GM21737 (cell line): Measurements from ENCODE around the gene CAPS.
"Not testable (repeated sequence)": the region's sequence is repeated elsewhere in the genome, so short reads cannot be mapped to it uniquely, and the experiment has no call there.

Source experiments
- ATAC-seq: cut with Tn5 transposase; IDR thresholded peaks from one replicate; pipeline ENCODE4 v1.9.1; 2021; ENCODE audit warnings: mild to moderate bottlenecking, moderate library complexity; ENCODE audit not compliant: unreplicated experiment

The CAPS gene

DNA sequence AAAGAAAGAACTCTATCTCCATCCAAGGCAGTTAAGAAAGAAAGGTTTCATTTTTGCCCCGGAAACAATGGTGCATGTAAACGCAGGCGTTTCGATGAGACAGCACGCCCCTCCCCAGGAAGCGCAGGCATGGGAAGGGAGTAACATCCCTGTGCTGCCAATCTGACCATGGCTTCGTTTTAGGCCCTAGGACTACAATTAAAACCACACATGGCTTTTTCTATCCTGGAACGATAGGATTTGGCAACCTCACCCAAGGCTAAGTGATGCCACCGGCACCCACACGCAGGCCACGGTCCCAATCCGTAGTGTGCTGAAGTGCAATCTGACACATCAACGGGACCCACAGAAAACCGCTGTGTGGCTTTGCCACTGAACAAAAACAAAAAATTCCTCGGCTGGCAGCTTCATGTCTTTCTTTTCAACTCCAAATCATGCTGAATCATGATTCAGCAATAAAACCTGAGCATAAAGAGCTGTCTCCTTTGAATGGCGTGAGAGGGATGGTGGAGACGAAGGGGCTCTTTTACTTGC, 39.7 kb downstream of the CAPS start:
- no peak for ATAC-seq

DNA sequence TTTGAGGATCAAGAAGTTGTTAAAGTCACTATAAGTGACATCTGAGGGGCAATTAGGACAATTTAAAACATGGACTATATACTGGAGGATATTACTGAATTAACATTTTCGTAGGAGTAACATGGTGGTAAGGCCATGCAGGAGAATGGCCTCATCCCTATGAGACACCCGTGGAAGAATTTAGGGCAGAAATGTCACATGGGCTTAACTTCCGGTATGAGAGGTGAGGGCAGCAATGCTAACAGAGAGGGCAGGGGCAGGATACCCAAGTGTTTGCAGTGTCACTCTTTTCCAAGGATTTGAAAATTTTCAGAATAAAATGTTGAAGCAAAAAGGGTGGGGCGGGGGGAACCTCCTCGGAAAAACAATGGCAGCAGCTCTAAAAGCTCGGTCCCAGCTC, 40.2 kb downstream of the CAPS start:
- ATAC-seq, result no peak

DNA sequence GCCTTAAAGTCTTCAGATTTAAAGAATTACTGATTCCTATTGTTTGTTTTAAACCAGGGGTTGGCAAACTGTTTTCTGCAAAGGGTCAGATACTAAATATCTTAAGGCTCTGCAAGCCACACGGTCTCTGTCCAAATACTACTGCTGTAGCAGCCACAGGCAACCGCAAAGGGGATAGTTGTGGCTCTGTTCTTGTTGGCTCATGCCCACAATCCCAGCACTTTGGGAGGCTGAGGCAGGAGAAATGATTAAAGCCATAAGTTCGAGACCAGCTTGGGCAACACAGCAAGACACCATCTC, 41.5 kb downstream of the CAPS start:
- ATAC-seq, result no peak

DNA sequence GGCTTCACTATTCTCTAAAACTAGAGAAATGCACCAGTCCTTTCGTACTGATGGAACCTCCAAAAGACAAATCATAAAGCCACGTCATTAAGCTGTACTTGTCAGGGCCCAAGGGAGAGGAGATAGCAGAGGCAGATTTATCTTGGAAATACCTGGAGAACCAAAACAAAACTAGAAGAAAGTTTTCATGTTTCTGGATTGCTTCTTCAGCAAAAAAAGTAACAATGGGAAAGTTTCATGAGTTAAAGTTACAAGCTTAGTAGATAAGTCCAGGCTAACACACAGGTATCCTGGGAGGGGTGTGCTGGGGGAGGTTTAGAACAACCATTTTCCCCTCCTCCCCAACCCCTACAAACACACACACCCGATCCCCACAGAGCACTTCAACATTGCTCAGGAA, 42.3 kb downstream of the CAPS start:
- ATAC-seq, result no peak

DNA sequence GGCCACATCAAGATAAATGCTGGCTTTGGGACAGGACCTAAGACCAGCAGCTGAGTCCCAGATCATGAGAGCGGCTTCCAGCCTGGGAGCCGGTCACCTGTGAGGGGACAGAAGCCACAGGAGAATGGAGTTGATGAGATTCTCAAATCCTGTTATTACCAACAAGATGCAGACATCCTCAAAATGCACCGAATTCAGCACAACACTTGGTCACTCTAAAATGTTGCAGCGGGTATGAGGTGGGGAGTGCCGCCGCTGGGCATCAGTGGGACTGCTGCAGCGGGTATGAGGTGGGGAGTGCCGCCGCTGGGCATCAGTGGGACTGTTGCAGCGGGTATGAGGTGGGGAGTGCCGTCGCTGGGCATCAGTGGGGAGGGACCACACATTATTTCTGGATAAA, 42.7 kb downstream of the CAPS start:
- ATAC-seq, result no peak

DNA sequence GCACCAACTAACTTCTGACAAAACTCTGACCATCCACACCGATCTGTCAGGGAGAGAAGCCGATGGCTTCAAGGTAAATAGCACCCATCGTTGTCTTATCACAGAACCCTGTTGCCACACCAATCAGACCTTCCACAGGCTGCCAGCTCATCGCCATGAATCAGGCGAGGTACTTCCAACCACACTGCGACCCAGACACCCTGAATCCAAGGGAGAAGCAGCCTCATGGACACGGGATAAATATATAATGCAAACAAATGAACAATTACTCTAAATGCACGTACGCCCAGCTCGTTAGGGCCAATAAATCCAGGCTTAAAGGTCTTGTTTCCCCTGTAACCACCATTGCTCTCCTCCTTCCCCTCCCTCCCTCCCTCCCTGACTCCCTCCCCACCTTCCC, 43.1 kb downstream of the CAPS start:
- no peak for ATAC-seq

DNA sequence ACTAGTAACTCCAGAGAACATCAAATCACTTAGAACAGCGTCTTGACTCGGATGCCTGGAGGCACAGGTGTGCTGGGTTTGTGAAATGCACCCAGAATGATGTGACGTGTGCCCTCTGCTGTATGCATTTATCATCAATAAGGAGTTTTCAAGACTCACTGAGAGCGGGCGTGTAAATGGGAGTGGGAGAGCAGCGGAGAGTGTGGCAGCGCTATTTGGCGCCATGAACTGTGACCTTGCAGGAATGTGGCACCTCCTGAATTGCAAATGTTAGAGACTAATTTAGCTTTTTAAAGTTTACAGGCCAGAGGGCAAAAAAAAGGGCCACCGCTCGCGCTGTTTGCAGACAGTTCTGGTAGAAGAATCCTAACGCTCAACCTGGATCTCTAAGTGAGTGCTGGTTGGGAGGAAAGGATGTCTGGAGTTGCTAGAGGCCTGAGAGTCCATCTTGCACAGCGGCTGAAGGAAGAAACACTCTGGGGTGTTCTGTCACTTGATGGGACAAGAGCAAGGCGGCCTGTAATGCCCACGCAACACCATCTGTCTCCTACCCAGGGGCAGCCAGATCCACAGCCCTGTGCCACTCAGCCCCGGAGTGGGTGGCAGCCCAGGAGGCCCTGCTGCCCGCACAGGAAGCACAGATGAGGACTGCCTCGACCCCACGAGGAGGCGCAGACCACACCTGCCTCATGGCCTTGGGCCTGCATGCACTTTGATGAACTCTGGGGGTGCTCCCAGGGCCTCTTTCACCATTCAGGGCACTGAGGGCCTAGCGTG, 44.2 kb downstream of the CAPS start:
- no peak for ATAC-seq

DNA sequence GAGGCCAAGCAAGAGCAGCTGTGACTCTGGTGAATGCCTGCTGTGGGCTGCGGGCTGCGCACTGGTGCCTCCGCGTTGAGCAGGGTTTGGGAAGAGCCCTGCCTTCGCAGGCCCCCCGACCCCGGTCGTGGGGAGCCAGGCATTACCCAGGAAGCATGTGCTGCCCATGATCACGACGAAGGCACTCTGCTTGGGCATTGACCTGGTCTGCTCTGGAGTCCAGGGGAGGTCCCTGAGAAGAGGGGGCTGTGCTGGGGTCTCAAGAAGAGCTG, 44.7 kb downstream of the CAPS start:
- no peak for ATAC-seq

DNA sequence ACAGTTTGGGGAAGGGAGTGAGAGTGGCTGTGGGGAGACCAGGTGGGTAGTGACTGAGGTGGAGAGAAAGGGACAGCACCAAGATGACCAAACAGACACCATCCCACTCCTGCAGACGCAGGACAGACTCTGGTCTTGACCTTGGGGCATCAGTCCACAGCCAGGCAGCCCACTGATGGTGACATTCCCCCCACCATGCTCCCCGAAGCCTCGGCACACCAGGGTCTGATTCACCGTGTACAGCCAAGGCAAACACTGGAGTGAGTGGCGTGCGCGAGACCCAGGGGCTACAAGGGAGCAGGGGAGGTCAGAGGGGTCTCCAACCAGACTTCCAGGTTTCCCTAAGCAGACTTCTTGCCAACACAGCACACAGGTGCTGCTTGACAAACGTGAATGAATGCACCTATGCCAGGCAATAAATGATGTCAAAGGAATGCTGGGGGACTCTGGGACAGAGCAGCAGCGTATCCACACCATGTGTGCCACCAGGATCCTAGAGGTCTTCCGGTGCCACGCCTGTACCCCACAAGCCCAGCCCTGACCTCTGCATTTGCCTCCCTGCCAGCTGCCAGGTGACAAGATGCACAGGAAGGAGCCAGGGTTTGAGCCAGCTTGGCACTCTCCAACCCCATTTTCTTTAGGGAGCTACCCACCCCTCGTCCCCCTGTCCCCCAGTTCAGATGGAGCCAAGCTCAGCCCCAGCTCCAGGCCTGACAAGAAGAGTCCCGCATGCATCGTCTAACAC, 45.4 kb downstream of the CAPS start:
- ATAC-seq, result no peak

DNA sequence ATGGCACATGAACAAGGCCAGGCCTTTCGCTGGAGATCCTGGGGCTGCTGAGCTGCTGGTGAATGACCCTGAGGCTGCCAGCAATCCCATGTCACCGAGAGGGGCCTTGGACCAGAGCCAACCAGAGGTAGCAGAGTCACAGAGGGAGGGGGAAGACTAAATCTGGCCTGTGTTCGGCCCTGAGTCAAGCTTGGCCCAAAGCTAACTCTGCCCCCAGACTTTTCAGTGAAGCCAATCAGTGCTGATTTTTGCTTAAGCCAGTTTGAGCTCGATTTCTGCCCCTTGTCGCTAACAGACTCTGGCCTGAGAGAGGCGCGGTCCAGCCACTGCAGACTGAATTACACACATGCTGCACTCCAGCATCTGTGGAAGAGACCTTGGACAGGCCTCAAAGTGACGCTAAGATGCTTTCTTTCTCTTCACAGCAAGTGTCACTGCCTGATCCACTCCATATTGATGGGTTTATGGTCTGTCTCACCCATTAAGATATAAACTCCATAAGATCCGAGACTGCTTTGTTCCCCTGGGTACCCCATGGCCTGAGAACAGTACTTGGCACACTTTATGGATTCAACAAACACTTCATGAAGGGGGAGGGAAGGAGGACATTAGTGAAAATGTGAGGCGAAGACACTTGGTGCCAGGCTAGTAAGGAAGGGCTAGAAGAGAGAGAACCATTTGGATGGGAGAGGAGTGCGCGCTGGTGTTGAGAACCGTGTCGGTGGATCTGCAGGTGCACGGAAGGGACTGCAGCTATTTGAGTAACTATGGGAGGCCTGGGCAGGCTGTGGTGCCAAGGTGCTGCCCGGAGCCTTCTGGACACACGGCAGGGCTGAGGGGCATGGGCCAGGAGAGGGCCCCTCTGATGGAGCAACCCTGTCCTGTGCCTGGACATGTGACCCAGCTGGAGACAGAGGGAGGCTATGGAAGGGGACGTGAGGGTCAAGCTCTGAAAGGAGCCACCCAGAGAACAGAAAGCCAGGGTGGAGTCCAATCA, 46.2 kb downstream of the CAPS start:
- no peak for ATAC-seq

DNA sequence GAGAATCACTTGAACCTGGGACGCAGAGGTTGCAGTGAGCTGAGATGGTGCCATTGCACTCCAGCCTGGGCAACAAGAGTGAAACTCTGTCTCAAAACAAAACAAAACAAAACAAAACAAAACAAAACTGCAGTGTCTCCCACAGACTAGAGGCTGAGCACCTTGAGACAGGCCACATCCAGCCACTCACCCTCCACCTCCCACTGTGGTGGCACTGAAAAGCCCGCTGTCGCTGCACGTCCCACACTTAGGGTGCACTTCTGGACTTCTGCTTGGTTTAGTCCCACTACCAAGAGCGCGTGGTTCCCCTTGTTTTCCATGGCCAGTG, 47.6 kb downstream of the CAPS start:
- ATAC-seq, result not testable (repeated sequence)

DNA sequence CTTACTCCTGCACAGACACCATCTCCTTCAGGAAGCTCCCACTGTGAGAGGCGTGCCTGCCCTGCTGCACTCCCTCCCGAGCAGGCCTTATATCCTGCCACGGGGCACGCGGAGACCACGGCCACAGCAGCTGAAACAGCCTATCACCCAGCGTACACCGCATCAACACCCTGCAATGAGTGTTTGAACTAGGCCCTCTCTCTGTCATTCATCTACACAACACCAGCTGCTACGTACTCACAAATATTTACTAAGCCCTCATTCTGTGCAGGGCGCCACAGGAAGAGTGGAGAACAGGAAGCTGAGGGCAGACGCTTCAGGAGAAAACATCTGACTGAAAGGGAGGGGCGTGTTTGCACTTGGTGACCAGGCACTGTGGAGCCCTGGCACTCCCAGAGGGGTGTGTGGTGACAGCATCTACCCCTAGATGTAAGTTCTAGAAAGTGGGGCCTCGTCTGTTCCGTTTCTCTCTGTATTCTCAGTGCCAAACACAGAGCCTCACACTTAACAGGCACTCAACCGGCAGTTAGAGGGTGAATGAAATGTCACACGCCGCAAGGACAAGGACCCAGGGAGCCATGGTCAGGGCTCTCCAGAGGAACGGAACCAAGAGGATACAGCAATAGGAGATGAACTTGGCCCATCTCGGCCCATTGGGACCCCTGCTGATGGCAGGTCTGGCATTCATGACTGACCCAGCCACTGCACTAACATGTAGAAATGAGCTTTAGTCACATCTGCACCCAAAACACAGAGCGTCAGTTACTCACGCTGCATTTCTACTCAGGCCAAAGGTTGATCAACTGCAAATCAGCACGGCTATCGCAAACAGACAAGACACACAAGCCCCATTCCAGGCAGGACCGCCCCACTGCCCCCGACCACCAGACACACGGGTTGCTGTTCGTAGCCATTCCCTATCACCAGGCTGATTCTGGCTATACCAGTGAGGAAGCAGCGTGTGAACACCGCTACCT, 48.2 kb downstream of the CAPS start:
- no peak for ATAC-seq

DNA sequence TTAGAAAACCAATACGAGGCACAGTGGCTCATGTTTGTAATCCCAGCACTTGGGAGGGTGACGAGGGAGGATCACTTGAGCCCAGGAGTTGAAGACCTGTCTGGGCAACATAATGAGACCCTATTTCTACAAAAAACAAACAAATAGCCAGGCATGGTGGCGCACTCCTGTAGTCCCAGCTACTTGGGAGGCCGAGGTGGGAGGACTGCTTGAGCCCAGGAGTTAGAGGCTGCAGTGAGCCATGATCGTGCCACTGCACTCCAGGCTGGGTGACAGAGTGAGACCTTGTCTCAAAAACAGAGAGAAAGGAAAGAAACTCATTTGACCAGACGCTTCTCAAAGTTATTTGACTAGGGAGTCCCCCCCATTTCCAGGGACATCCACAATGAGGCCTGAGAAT, 49.2 kb downstream of the CAPS start:
- ATAC-seq, result not testable (repeated sequence)

DNA sequence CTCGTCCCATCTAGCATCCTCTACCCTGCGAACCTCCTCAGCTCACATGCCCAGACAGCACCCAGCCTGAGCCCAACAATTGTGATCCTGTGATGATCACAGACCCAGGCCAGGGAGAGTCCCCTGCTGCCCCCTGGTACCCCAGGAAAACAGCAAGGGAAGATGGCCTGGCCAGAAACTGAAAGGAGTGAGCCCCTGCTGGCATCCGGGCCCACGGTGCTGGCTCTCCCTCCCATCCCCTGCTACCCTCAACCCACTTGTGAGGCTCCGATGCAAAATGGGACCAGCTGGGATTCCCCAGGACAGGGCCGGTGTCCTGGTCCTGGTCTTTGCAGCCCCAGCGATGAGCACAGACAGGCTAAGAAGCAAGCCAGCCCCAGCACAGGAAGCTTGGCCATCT, 49.8 kb downstream of the CAPS start:
- ATAC-seq, result no peak

DNA sequence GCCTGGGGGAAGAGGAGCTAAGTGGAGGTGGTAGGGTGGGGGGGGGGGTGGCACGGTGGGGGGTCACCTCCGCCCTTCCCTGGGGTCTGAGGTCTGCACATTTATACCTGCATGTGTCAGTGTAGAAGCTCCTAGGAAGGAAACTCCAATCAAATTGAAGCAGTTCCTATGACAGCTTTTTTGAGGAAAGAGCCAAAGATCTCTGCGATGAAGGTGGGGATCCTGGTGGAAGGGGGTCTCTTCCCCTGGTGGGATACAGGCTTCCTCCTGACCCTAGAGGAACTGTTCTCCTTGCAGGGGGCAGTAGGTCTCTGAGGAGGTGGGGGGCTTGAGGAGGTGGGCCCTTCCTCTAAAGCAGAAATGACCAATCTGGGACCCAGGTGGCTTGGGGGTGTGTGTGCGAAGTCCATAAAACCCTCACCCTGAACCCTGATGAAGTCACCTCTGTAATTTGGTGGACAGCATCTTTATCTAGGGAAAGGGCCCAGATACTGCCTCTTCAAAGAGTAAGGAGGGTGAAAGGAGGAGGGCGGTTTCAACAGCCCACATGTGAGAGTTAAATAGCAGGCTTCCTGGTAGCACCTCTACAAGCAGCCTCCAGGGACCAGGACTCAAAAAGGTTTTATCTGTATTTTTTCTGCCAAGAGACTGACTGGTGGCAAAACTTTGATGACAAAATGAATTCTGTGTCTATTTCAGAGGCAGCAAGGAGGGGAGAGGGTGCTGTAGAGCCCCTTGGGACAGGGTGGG, 50.9 kb downstream of the CAPS start:
- no peak for ATAC-seq
